Panc1 (cell line): ENCODE results near the gene U2AF1L4. TPM values are rescaled to one million over a fixed set of nuclear protein-coding genes. Genes with fewer than 3 reads are reported as not detected.
A peak's percentile ranks its signal among the peaks of the same experiment; 100 is the strongest.

ENCODE experiments used
- ATAC-seq: fragments of 200-7000 bp; cut with Tn5 transposase; 2 replicates; pipeline ENCODE4 v1.9.1; 2020; ENCODE audit warnings: mild to moderate bottlenecking, moderate library complexity
- BruUV-seq: library from RNA; stranded (reverse); fragments of 400-500 nt; replicated peaks from 2 replicates; lab custom pipeline; 2021; lab: Mats Ljungman, UMichigan
- CTCF ChIA-PET: fragments of 300-600 bp; sonication (Branson Sonifier 250); formaldehyde crosslinking; loops from one replicate; lab custom pipeline; 2022; ENCODE audit warnings: antibody characterized with exemption; lab: Charles Lee
- POLR2A ChIA-PET: fragments of 300-600 bp; sonication (Branson Sonifier 250); formaldehyde crosslinking; loops from one replicate; lab custom pipeline; 2022; ENCODE audit warnings: antibody characterized with exemption; lab: Charles Lee
- DNase-seq: peaks from one replicate; pipeline ENCODE4 v3.0.0-alpha.2; 2010; ENCODE audit warnings: low read depth, low spot score
- H3K27ac ChIP-seq: 2 replicates; pipeline ENCODE4 v1.5.1; 2011; ENCODE audit warnings: mild to moderate bottlenecking, low read length, inconsistent platforms
- H3K27me3 ChIP-seq: fragments of 200-500 bp; sonication (Bioruptor generic); 2 replicates; pipeline ENCODE4 v1.6.0; 2014; ENCODE audit warnings: low read length, inconsistent platforms; ENCODE audit not compliant: control insufficient read depth, insufficient read depth
- H3K36me3 ChIP-seq: fragments of 200-500 bp; sonication (Bioruptor generic); 2 replicates; pipeline ENCODE4 v1.5.1; 2014; ENCODE audit warnings: inconsistent platforms, mild to moderate bottlenecking, low read length, moderate library complexity; ENCODE audit not compliant: control insufficient read depth, insufficient read depth
- H3K4me1 ChIP-seq: 2 replicates; pipeline ENCODE4 v1.5.1; 2011; ENCODE audit warnings: inconsistent platforms, mild to moderate bottlenecking, low read length, moderate library complexity; ENCODE audit not compliant: control insufficient read depth, insufficient read depth
- H3K4me3 ChIP-seq, 2 experiments: 2 replicates each; pipeline ENCODE4 v1.5.1; 2011 to 2012; ENCODE audit warnings: low read depth in 2 of 2, low read length in 2 of 2, mild to moderate bottlenecking in 2 of 2, inconsistent platforms in 1 of 2, moderate library complexity in 1 of 2
- H3K9me3 ChIP-seq: fragments of 200-500 bp; sonication (Bioruptor generic); 2 replicates; pipeline ENCODE4 v1.5.1; 2014; ENCODE audit warnings: low read depth, mild to moderate bottlenecking, inconsistent platforms, low read length, moderate library complexity; ENCODE audit not compliant: control insufficient read depth, insufficient read depth
- CTCF ChIP-seq: fragments of 450-650 bp; IDR thresholded peaks from 2 replicates; pipeline ENCODE4 v1.5.1; 2017; ENCODE audit warnings: mild to moderate bottlenecking
- POLR2AphosphoS5 ChIP-seq: IDR thresholded peaks from 2 replicates; pipeline ENCODE4 v1.6.1; 2012; ENCODE audit warnings: mild to moderate bottlenecking, low read depth, low read length, moderate library complexity
- REST ChIP-seq, 2 experiments: IDR thresholded peaks; 2 replicates each; pipeline ENCODE4 v1.6.1; 2011 to 2012; ENCODE audit warnings: low read depth in 2 of 2, control low read depth in 1 of 2, low read length in 1 of 2, mild to moderate bottlenecking in 1 of 2, moderate library complexity in 1 of 2; ENCODE audit not compliant: insufficient read depth in 1 of 2
- SIN3A ChIP-seq: IDR thresholded peaks from 2 replicates; pipeline ENCODE4 v1.6.1; 2012; ENCODE audit warnings: low read depth, mild to moderate bottlenecking, low read length, moderate library complexity, borderline replicate concordance; ENCODE audit not compliant: insufficient read depth
- TCF7L2 ChIP-seq: IDR thresholded peaks from 2 replicates; pipeline ENCODE4 v1.6.1; 2011; ENCODE audit warnings: mild to moderate bottlenecking, low read depth, low read length, inconsistent platforms
- in situ Hi-C: cut with HindIII; loops from 2 replicates; pipeline ENCODE4 v1.10.0; 2016; ENCODE audit warnings: low sequenced_read_pairs, low pct_unique_long_range_greater_than_20kb
- intact Hi-C: fragments of 100-400 bp; cut with micrococcal nuclease; formaldehyde crosslinking; loops from one replicate; pipeline ENCODE4 v1.10.0; 2022; ENCODE audit not compliant: unreplicated experiment
- total RNA-seq: library from RNA; stranded (reverse); gene quantifications from one replicate; pipeline ENCODE4 v1.2.1, GENCODE V29; 2021; ENCODE audit not compliant: unreplicated experiment

U2AF1L4 gene
- total RNA-seq, 1 experiment from 2014 or later: 29.8 TPM

GRCh38 chr19:35738887-35739229 lies 6.4 kb downstream of the U2AF1L4 start:
- in situ Hi-C loops (no loop called here), intact Hi-C loops (no loop called here)
- Histone ChIP-seq H3K27me3 (no peaks in the 10 kb centered on the region), H3K4me1 (peaks cover 12% of the 10 kb centered on the region), H3K4me3 (no peak overlapping the region), H3K36me3 (peaks cover 3% of the 10 kb centered on the region; the same call in 1 of the 2 replicates), H3K27ac (no peak overlapping the region; the same call in 1 of the 2 replicates), H3K9me3 (no peaks in the 10 kb centered on the region)
- BruUV-seq: no TSS peak
- TF ChIP-seq TCF7L2 (no peak), SIN3A (no peak), REST (IDR thresholded peaks at IDR 0.05; ENCODE audit: insufficient read depth in 1 of 2, low read depth in 2 of 2, low read length in 1 of 2) (no peak), POLR2AphosphoS5 (no peak), CTCF (no peak)
- ATAC-seq (no peak), DNase-seq (no peak)
- ChIA-PET POLR2A (interaction anchor here (1.0 kb wide), 1 partner anchor 9 kb away, joined by 5 read pairs; the partner anchor contains the start of gene LIN37), CTCF (no interaction called here)

GRCh38 chr19:35738021-35738886 lies 7.0 kb downstream of the U2AF1L4 start:
- H3K27ac ChIP-seq: no peak overlapping the region
- H3K9me3 ChIP-seq: no peaks in the 10 kb centered on the region
- ChIA-PET POLR2A (no interaction called here), CTCF (no interaction called here)
- BruUV-seq: TSS peak; percentile 83
- H3K4me1 ChIP-seq: peaks cover 12% of the 10 kb centered on the region
- TF ChIP-seq SIN3A (no peak), POLR2AphosphoS5 (no peak), CTCF (no peak), REST (IDR thresholded peaks at IDR 0.05; ENCODE audit: insufficient read depth in 1 of 2, low read depth in 2 of 2, low read length in 1 of 2) (no peak), TCF7L2 (no peak)
- H3K36me3 ChIP-seq: peaks cover 5% of the 10 kb centered on the region; the same call in 1 of the 2 replicates
- intact Hi-C loops (no loop called here), in situ Hi-C loops (no loop called here)
- H3K4me3 ChIP-seq: no peak overlapping the region
- DNase-seq (no peak), ATAC-seq (no peak)
- H3K27me3 ChIP-seq: no peaks in the 10 kb centered on the region
